ENCODE results near the gene MCUB. TPM values are rescaled to one million over a fixed set of nuclear protein-coding genes. Genes with fewer than 3 reads are reported as not detected.

The MCUB gene
- polyA plus RNA-seq, 3 donors = 117 to 125 (median 123) TPM

- Mint-ChIP-seq H3K4me1 (peaks cover 50% of the 10 kb centered on the region), H3K36me3 (peaks cover 19% of the 10 kb centered on the region in 2 donors), H3K27me3 (ENCODE audit: low read depth in 3 of 3) (peaks cover 3 to 6% (median 4%) of the 10 kb centered on the region in 3 donors), H3K9me3 (peaks cover 3 to 11% (median 6%) of the 10 kb centered on the region in 7 donors), H3K27ac (peak overlapping the region; percentile 87 to 96 (median 91)), H3K4me3 (peak overlapping the region; percentile 85 to 91)
- DNase-seq = peak in 2 of 3 donors; percentile 19 to 21
- peak overlapping the region; percentile 95 for H3K9ac ChIP-seq (ENCODE audit: insufficient read depth, low read length, poor library complexity, severe bottlenecking)
- peak overlapping the region; percentile 91 for H3K4me2 ChIP-seq (replicated peaks; ENCODE audit: extremely low read depth, low read length, poor library complexity, severe bottlenecking)
- WGBS (ENCODE audit: insufficient coverage) = under 1% methylated on average over 27 of the region's 27 CpGs
- no peak for TF ChIP-seq CTCF (IDR thresholded peaks at IDR 0.05)
- peaks cover 41% of the 10 kb centered on the region for H3K79me2 ChIP-seq (ENCODE audit: insufficient read depth, low read length)
- peaks cover 0 to 5% of the 10 kb centered on the region in 2 donors for H3K36me3 ChIP-seq (replicated peaks in 1 of 2; ENCODE audit: control insufficient read depth in 1 of 2, insufficient read depth in 2 of 2, low read length in 2 of 2)
- peak overlapping the region; percentile 88 for H2AFZ ChIP-seq (ENCODE audit: insufficient read depth, low read depth, low read length, poor library complexity, severe bottlenecking)
- intact Hi-C loops (cut with micrococcal nuclease) = no loop called here
- H3K4me1 ChIP-seq (ENCODE audit: control insufficient read depth in 1 of 2, insufficient read depth in 2 of 2, low read length in 2 of 2) = peaks cover 23 to 35% of the 10 kb centered on the region in 2 donors
- H3K9me3 ChIP-seq (replicated peaks in 1 of 2; ENCODE audit: control insufficient read depth in 1 of 2, insufficient read depth in 1 of 2, low read length in 2 of 2) = peaks cover 3 to 5% of the 10 kb centered on the region in 2 donors
- H3K4me3 ChIP-seq (replicated peaks in 1 of 3; ENCODE audit: low read depth in 2 of 3, low read length in 3 of 3) = peak overlapping the region; percentile 59 to 89 (median 63)
- H3K27me3 ChIP-seq (ENCODE audit: control insufficient read depth in 2 of 2, insufficient read depth in 2 of 2, low read length in 2 of 2) = no peaks in the 10 kb centered on the region
- peak overlapping the region; percentile 61 to 97 for H3K27ac ChIP-seq (ENCODE audit: low read depth in 1 of 2, low read length in 2 of 2)
- H4K20me1 ChIP-seq (ENCODE audit: insufficient read depth, low read length) = peaks cover 32% of the 10 kb centered on the region
Observed at GRCh38 chr4:109559625-109559982, 442 bp upstream of the MCUB start.

- TF ChIP-seq CTCF (IDR thresholded peaks at IDR 0.05) = no peak
- WGBS (ENCODE audit: insufficient coverage) = 0% methylated on average over 21 of the region's 29 CpGs
Observed at GRCh38 chr4:109560687-109561461, 828 bp downstream of the MCUB start.

More at GRCh38 chr4:109560687-109561461, 828 bp downstream of the MCUB start:
- peaks cover 0 to 18% of the 10 kb centered on the region in 2 donors for H3K36me3 ChIP-seq (replicated peaks in 1 of 2; ENCODE audit: control insufficient read depth in 1 of 2, insufficient read depth in 2 of 2, low read length in 2 of 2)
- H3K27me3 ChIP-seq (ENCODE audit: control insufficient read depth in 2 of 2, insufficient read depth in 2 of 2, low read length in 2 of 2) = no peaks in the 10 kb centered on the region
- peaks cover 3 to 11% (median 6%) of the 10 kb centered on the region in 7 donors for H3K9me3 Mint-ChIP-seq
- peak overlapping the region; percentile 88 for H2AFZ ChIP-seq (ENCODE audit: insufficient read depth, low read depth, low read length, poor library complexity, severe bottlenecking)
- H3K4me3 ChIP-seq (replicated peaks in 1 of 3; ENCODE audit: low read depth in 2 of 3, low read length in 3 of 3) = peak overlapping the region; percentile 63 to 96 (median 89)
- peaks cover 3 to 5% of the 10 kb centered on the region in 2 donors for H3K9me3 ChIP-seq (replicated peaks in 1 of 2; ENCODE audit: control insufficient read depth in 1 of 2, insufficient read depth in 1 of 2, low read length in 2 of 2)
- H3K4me1 Mint-ChIP-seq = peaks cover 51% of the 10 kb centered on the region
- H3K27ac Mint-ChIP-seq = peak overlapping the region; percentile 96 to 99 (median 98)
- peaks cover 23 to 27% of the 10 kb centered on the region in 2 donors for H3K36me3 Mint-ChIP-seq
- intact Hi-C loops (cut with micrococcal nuclease) = loop anchor here in 1 of 2 donors (5.0 kb wide), 2 partner anchors 129 to 251 kb away; partner anchors contain the start of gene SEC24B
- peak overlapping the region; percentile 95 for H3K9ac ChIP-seq (ENCODE audit: insufficient read depth, low read length, poor library complexity, severe bottlenecking)
- peak overlapping the region; percentile 91 to 97 for H3K4me3 Mint-ChIP-seq
- H3K27me3 Mint-ChIP-seq (ENCODE audit: low read depth in 3 of 3) = peaks cover 2 to 6% (median 4%) of the 10 kb centered on the region in 3 donors
- H3K27ac ChIP-seq (ENCODE audit: low read depth in 1 of 2, low read length in 2 of 2) = peak overlapping the region; percentile 93 to 97
- H4K20me1 ChIP-seq (ENCODE audit: insufficient read depth, low read length) = peaks cover 45% of the 10 kb centered on the region
- peaks cover 23 to 35% of the 10 kb centered on the region in 2 donors for H3K4me1 ChIP-seq (ENCODE audit: control insufficient read depth in 1 of 2, insufficient read depth in 2 of 2, low read length in 2 of 2)
- H3K79me2 ChIP-seq (ENCODE audit: insufficient read depth, low read length) = peaks cover 54% of the 10 kb centered on the region
- peak overlapping the region; percentile 91 for H3K4me2 ChIP-seq (replicated peaks; ENCODE audit: extremely low read depth, low read length, poor library complexity, severe bottlenecking)
- DNase-seq = peak; percentile 75 to 82 (median 80)

Data from CD14-positive monocyte (primary cell).